GM19025 (cell line): Measurements from ENCODE around the gene BNIPL.

Experiments
- ATAC-seq: cut with Tn5 transposase; IDR thresholded peaks from one replicate; pipeline ENCODE4 v1.9.1; 2021; ENCODE audit warnings: mild to moderate bottlenecking, low read depth, moderate library complexity; ENCODE audit not compliant: unreplicated experiment

The BNIPL gene

DNA sequence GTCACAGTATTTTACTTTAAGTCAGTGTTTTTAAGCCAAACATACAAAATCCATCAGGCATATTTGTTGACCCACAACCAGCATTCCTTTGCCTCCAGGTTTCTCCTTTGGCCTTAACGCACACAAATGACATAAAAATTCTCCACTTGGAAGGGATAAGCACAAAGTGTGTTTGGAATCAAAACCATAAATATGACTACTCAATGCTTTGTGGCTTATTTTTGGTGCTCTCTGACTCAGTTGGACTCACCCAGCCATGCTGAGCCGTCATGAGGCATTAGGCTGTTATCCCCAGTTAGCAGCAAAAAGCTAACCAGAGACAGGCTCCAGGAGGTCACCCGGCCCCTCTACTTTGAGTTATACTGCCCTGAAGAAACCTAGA, 27.2 kb upstream of the BNIPL start:
- ATAC-seq = no peak

DNA sequence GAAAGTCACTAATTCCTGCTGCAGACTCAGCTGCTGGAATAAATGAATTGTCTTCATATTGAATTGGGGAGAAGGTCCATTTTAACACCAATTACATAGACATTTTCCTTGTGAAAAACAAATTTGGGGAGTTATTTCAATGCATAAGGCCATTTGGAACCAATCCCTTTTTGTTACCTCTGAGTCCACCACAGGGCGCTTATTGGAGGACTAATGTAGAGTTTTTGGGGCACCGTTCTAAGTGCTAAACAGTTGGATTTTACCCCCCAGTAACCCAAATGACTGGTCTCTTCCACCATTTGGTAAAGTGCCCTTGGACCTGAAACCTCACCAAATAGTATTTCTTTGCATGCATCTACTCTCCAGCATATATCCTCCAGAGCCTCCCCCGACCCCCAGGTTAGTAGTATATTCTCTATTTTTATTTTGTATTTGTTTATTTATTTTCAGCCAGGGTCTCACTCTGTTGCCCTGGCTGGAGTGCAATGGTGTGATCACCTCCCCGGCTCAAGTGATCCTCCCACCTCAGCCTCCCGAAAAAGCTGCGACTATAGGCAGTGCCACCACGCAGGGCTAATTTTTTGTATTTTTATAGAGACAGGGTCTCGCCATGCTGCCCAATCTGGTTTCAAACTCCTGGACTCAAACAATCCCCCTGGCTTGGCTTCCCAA, 26.6 kb upstream of the BNIPL start:
- no peak for ATAC-seq

DNA sequence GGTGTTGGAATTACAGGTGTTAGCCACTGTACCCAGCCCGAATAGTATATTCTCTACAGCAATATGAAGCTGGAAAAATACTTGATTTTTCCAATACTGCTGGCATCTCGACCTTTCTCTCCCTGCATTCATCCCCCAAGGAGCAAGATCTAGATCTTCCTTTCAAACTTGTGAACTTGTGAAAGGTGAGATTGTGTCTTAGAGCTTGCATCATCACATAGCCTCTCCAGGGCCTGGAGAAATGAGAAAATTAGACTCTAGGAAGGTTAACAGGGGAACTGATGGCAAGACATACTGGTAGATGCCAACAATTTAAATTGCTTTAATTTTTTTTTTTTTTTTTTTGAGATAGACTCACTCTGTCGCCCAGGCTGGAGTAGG, 26.1 kb upstream of the BNIPL start:
- ATAC-seq = no peak

GRCh38 chr1:151011154-151011850, 25.1 kb upstream of the BNIPL start:
- ATAC-seq = no peak

DNA sequence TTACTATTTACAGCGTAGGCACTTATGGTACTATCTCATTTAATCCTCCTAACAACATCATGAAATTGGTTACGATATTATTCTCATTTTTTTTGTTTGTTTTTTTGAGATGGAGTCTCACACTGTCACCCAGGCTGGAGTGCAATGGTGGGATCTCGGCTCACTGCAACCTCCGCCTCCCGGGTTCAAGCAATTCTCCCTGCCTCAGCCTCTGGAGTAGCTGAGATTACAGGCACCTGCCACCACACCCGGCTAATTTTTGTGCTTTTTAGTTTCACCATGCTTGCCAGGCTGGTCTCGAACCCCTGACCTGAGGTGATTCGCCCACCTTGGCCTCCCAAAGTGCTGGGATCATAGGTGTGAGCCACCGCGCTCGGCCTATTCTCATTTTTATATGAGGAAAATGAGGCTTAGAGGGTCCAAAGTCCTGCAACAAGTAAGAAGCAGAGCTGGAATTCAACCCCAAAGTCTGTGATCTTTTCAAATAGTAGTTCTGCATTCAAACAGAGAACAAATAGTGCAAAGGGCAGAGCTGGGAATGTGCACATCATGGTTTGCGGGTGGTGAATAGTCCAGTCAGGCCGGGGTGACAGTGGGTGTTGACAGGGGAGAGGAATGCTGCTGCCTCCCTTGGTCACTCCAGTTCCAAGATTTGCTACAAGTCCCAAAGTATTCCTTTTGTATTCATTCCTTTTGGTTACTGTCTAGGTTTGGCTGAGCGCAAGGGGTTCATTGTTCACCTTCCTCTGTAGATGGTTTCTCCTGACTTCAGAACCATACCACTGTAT, 23.5 kb upstream of the BNIPL start:
- ATAC-seq = no peak

DNA sequence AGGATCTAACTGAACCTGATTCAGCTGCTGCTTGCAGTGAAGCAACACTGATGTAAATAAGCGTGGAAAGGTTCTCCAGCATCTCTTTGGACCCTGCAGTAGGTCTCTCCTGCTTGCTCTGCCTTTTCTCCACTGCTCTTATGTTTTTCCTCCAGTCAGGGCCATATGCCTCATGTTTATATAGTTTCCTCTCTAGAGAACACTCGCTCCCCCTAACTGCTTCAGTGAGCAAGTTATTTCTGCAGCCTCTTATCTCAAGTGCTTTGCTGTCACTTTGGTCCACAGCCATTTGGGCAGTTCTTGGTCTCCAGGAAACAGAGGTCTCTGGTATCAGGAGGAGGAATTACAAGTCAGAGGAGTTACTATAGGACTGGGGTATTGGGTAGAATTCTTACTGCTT, 22.9 kb upstream of the BNIPL start:
- ATAC-seq = no peak

GRCh38 chr1:151024540-151025146, 11.7 kb upstream of the BNIPL start:
- no peak for ATAC-seq

GRCh38 chr1:151026460-151026859, 9.9 kb upstream of the BNIPL start:
- ATAC-seq = no peak

GRCh38 chr1:151032164-151032563, 4.2 kb upstream of the BNIPL start:
- ATAC-seq = no peak

- ATAC-seq = no peak
Observed at GRCh38 chr1:151035167-151035566, 1.2 kb upstream of the BNIPL start.

- ATAC-seq = no peak
Observed at GRCh38 chr1:151037032-151037431, 646 bp downstream of the BNIPL start.

GRCh38 chr1:151039521-151039920, 3.1 kb downstream of the BNIPL start:
- no peak for ATAC-seq

DNA sequence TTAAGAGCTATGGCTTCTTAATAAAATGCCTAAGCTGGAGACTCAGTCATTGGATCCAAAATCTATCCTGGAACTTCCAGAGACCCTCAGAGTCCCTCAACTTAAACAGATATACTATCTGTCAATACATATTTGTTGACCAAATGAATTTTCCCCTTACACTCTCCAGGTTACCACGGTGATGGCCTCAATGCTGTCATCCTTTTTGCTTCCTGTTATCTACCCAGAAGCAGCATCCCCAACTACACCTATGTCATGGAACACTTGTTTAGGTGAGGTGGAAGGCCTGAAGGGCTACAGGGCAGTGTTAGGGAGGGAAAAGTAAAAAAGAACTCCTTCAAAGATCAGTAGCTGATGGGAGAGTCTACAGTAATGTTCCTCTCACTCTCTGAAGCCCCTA, 6.8 kb downstream of the BNIPL start:
- ATAC-seq = no peak

GRCh38 chr1:151047591-151047924, 11.2 kb downstream of the BNIPL start, which contains the start of gene C1orf56:
Gene C1orf56 (plus strand): TSS chr1:151047751. CDS start chr1:151047848, 97 bp downstream.
- ATAC-seq = no peak

- ATAC-seq = no peak
Observed at GRCh38 chr1:151047925-151048644, 11.7 kb downstream of the BNIPL start.

GRCh38 chr1:151048645-151049032, 12.3 kb downstream of the BNIPL start:
- ATAC-seq = no peak

GRCh38 chr1:151049458-151049857, 13.1 kb downstream of the BNIPL start:
- no peak for ATAC-seq

DNA sequence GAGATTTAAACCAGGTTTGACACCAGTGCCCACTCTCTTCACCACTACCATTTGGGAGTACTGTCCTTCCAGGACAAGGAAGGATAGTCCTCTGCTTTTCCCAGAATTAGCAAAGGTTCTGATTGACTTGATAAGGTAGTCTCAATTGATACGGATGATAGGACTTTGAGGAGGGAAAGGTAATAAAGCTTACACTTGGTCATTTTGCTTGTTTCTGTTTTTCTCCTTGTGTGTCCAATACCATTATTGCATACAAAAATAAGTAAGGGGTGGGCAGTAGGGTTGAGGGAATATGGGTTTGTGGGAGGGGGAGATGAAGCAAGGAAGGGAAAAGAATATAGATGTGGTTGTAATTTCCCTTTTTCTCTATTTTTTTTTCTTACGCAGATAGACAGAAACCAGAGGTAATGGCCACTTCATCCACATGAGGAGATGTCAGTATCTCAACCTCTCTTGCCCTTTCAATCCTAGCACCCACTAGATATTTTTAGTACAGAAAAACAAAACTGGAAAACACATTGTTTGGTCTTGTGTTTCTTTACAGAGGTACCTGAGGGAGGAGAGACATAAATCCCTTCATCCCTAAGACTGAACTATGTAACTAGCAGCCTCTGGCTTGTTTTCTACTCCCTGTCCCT, 13.8 kb downstream of the BNIPL start:
- ATAC-seq = no peak

DNA sequence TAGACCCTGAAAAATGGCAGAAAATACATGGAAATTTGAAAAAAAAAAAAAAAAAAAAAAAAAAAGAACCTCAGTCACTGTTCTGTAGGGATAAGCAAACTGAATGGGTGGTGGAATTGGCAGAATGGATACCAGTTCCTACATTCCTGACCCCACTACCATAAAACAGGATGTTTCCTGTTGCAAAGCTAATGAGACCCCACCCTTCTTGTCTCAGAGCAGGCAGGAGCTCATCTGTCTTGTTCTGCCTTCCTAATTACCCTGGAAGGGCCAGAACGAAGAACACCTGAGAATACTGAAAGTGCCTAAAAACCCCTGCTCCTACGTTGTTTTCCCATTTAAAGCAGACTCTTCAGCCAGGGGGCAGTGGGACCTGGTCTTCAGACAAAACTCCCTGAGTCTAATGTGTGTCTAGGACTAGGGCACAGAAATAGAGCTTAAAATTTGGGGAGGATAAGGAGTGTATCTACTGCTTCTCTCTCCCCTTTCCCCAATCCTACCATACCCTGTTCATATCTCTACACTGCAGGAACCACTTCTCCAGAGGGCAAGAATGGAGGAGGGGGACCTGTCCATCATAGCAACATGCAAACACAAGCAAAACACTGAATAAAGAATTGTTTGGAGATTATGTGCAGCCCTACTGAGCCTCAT, 15.1 kb downstream of the BNIPL start:
- no peak for ATAC-seq
